NCI-H146 (cell line): ENCODE results near the gene PML.
"Not testable (repeated sequence)": the region's sequence is repeated elsewhere in the genome, so short reads cannot be mapped to it uniquely, and the experiment has no call there.

Experiments used
- DNase-seq: peaks from one replicate; lab custom pipeline; 2025; lab: John Stamatoyannopoulos, UW

The PML gene

DNA sequence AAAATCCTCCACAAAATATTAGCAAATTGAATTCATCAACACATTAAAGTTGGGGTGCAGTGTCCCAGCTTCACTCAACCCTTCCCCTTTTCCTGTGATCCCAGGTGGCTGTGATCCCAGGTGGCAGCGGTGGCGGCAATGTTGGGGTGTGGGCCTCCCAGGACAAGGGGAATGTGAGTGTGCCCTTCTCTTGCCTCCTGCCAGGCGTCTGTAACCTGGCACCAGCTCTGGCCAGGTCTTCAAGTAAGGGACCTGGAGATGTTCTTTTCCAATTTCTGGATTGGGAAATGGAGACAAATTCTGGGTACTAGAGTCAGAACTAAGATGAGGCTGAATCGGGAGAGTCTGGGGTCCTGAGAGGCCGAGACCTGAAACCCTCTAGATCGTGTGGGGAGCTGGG is 67.7 kb downstream of the PML start:
- no peak for DNase-seq

DNA sequence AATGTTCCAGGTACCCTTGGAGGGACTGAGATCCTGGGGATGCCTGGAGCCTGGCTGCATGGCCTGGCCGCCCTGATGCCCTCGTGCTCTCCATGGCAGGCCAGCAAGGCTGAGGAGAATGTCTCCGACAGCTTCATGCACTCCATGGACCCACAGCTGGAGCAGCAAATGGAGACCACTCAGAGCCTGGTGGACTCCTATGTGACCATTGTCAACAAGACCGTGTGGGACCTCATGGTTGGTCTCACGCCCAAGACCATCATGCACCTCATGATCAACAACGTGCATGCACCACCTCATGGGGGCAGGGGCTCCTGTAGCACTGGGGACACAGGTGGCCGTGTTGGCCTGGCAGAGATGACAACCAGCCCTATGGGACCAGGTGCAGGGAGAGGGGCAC is 68.2 kb downstream of the PML start:
- DNase-seq, result no peak

DNA sequence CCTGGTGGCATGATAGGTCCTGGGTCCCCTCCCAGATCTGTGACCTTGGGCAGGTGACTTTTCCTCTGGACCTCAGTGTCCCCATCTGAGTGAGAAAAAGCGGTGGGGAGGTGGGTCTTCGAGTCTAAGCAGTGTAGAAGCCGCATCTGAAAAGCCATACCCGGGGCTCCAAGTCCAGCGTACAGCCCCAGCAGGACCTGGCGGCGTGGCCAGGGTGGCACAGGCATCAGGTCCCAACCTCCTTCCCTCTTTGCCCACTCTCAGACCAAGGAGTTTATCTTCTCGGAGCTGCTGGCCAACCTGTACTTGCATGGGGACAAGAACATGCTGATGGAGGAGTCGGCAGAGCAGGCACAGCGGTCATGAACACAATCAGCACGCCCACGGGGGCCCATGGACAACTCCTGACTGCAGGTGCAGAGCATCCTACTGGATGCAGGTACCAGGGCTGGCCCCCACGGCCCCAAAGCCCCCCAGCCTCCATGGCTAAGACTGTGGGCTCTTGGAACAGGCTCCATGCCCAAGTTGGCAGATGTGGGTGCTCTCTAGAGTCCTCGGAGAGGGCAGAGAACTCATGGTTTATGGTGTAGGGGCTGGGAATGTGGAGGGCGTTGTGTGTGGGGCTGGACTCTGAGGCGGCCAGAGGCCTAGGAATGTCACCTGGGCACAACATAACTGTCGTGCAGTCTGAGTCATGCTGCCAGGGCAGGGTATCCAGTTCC is 69.1 kb downstream of the PML start:
- not testable (repeated sequence) for DNase-seq

DNA sequence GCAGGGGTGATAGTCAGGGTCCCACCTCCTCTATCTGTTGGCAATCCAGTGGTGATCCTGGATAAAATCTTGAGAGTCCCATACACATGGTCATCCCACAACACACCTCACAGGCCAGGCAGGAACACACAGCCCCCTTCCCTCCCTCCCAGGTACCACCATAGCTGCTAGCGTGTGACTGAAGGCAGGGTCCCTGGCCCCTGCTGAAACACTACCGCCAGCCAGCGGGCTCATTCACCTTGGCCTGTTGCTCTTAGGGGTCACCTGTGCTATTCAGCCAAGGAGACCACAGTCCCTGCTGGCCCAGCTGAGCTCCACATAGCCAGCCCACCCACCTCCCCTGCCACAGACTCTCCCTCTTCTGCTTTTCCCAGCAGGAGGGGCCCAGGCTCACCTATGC is 69.7 kb downstream of the PML start:
- not testable (repeated sequence) for DNase-seq

DNA sequence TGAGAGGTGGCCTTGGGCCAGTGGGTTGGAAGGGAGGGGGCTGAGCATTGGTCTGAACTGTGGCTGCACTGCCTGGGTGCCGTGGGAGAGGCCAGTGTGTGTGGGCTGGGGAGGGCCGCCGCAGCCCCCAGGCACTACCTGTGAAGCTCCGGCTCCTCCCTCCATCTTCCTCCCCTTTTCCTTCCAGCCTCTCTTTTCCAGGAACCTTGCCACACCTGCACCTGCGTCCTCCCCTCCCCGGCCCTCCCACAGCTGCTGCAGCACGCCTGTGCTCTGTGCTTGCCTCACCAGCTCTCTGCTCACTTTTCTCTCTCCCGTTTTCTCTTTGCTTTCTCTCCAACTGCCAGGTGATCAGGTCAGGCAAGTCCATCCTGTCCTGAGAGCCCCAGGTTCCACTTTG is 70.3 kb downstream of the PML start:
- DNase-seq, result not testable (repeated sequence)

DNA sequence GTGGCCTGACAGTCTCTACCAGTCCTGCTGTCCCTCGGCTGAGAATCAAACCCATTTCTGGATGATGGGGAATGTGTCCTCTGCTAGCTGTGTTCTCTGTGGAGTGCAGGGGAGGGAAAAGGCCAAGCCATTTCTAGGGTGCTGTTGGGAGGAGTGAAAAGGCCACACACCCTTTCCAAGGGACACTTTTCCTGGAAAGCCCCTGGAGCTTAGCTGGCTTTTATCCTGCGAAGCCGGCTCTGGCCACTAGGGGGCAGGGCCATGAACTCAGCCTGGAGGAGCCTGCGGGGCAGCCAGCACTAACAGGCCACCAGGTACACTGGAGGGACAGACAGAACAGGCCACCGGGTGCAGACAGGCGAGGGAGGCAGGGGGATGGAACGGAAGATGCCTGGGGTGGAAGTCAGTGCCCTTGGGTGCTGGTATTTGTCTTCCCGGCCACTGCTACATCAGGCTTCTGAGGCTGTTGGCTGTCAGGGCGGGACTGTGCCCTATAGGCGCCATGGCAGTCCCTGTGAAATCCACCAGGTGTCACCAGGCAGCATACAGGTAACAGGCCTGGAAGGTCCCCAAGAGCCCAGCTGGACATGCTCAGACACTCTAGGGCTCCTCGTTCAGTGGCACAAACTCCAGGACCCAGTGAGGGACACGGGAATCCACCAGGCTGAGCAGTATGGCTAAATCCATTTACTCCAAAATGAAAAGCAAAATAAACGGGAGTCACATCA is 71.3 kb downstream of the PML start:
- DNase-seq, result not testable (repeated sequence)

DNA sequence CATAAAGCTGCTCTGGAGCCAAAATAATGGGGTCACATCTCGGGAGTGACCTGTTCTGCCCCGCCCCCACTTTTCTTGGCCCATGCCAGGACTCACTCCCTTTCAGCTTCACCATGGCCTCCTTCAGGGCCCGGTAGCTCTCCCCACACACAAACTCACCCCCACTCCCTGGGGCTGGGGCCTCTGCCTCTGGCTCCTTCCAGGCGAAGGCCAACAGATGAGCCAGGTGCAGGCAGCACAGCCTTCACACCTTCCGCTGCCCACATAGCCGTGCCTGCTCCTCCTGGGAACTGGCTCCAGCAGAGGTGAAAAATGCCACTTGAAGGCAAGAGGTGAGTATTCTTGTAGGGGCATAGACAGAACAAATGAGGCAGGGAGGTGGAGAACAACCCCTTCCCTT is 77.1 kb downstream of the PML start:
- DNase-seq, result not testable (repeated sequence)

DNA sequence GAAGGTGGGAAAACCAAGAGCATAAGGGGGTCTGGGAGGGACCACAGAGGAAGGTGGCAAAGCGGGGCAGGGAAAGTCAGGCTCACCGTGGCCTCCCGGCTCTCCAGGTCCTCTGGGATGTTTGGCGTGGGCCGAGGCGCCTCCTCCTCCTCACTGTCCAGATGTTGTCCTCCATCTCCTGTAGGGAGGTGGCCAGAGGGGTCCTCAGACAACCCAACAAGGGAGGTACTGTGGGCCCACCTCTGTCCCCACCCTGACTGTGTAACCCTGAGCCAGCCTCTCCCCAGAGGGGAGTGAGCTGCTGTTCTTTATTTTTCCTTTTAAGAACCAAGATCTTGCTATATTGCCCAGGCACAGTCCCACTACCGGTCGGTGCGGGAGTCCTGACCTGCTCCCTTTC is 77.6 kb downstream of the PML start:
- not testable (repeated sequence) for DNase-seq

DNA sequence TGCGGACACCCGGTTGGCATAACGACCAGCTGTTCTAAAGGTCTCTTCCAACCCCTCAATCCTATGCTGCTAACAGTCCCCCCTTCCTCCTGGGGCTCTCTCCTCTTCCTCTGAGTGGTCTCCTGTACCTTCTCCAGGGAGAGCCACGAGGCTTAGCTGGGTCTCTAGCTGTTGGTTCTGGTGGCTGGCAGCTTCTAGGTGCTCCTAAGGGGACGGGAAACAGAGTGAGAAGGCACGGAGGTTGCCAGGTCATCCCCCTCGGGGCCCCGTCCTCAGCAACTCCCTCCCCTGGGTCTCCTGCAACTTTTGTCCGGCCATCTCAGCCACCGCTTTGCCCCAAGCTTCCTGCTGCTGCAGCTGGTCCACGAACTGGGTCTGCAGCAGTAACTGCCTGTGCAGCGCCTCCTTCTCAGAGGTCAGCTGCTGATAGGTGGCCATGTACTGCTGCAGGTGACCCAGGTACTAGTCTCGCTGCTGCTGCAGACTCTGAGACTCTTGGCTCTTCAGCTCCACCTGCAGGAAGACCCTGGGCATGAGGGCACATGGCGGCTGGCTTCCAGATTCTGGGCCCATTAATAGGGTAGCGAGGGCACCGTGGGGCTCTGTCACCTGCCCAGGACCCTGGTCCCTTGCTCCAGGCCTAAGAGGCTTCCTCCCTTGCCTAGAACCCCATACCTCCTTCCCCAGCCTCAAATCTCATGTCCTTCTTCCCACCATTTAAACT is 78.3 kb downstream of the PML start:
- DNase-seq, result not testable (repeated sequence)

DNA sequence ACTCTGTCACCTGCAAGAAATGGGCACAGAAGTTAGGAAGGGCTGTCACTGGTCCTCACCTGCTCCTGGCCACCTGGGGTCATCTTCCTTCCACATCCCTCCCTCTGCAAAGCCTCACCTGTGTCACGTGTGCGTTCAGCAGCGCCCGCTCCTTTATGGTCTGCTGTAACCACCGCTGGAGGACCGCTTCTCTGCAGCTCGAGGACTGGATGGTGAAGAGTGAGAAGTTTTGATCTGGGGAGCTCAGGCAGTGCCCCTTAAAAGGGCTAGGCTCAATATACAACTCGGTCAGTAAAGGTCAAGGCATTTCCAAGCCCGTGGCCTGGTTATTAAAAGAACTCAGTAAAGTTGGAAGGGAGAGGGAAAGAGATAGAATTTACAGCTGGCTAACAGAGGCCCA is 81.3 kb downstream of the PML start:
- DNase-seq, result not testable (repeated sequence)

DNA sequence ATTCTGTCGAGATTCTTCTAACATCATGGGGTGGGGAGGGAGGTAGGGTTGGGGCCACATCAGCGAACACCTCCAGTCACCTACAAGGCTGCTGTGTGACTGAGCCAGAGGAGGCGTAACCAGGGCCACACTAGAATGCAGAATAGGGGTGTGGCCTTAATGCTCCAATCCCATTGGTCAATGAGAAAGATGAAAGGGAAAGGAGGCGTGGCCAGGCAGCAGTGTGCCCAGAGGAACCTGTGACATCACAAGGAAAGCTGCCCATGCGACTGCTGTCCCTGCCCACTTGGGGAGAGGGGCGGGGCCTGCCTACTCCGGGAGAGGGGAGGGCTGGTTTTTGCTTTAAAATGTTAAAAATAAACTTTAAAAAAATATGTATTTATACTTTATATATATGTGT is 87.9 kb downstream of the PML start, which contains the start of gene GOLGA6A:
GOLGA6A (minus strand) TSS at position 101 of the 400 bp plus-strand sequence; CDS start at position 60, 41 bp downstream.
- not testable (repeated sequence) for DNase-seq

DNA sequence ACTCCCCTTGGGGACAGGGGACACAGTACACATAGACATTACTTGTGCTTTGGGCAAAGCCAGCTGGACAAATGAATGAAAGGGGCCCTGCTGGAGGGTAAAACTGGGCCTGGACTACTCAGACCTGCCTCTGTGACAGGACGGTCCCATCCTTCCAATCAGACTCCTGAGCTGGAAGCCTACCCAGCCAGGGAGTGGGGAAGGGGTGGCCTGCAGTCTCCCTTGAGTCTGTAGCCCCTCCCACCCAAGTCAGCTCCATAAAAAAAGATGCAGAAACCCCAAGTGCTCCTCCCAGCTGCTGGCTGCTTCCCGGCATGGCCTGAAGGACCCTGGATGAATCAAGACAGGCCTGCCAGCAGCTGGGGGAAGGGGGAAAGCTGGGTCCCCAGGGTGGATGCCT is 100.1 kb downstream of the PML start:
- DNase-seq, result not testable (repeated sequence)

DNA sequence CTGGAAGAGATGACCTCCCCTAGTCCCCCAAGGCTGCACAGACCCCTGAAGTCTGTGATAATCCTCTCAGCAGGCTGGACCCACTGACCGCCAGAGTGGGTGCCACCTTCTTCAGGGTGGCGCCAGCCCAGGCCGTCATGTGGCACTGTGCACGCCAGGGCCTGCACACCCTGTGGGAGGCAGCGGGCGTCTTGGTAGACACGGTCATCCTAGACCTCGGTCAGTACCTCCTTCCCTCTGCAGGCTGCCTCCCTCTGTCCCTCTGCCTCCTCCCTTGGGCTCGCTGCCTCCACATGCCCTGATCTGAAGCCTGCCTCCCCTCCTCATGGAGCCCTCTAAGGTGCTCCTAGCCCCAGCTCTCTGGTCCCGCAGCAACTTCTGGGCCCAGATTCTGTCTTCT is 101.1 kb downstream of the PML start:
- DNase-seq, result not testable (repeated sequence)

DNA sequence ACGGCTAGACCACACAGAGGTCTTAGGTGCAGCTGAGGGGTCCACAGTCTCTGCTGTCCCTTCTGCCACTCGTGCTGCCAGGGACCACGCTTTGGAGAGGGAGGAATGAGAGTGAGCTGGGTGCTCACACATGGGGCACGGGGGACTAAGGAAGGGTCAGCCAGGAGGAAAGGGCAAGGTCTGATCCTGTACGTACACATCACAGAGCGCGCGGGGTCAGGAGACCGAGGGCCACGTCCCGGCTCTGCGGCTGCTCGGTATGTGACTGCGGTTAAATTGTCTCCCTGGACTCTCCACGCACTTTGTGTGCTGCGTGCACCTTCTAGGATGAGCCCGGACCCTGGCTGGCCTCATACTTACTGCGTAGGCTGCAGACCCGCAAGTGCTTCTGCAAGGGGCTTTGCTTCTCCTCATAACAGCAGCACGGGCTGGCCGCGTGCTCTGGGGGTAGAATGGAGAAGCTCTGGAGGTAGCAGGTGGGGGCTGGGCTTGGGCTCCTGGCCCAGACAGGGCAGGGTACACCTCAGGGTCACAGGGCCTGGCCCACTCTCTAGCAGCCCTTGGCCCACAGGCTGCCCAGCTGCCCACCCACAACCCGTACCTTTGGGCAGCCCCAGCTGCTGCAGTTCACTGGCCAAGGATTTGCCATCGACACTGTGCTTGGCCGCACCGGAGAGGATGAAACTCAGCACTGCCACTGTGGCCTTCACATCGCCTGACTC is 102.4 kb downstream of the PML start:
- DNase-seq, result not testable (repeated sequence)
